Fibroblast of gingiva (primary cell): ENCODE measurements around the gene ATE1.
"Not testable (repeated sequence)": the region's sequence is repeated elsewhere in the genome, so short reads cannot be mapped to it uniquely, and the experiment has no call there.

ENCODE experiments used
- DNase-seq: peaks from one replicate; pipeline ENCODE4 v3.0.0-alpha.2; 2011; ENCODE audit warnings: low read depth

The ATE1 gene

GRCh38 chr10:121831777-121832176 lies 96.1 kb downstream of the ATE1 start:
- peak; percentile 4 for DNase-seq

GRCh38 chr10:121831237-121831636 lies 96.6 kb downstream of the ATE1 start:
- DNase-seq, result no peak

- no peak for DNase-seq
These were observed 97.7 kb downstream of the ATE1 start for GRCh38 chr10:121830101-121830500.

- no peak for DNase-seq
These were observed 99.8 kb downstream of the ATE1 start for GRCh38 chr10:121828045-121828444.

- DNase-seq, result not testable (repeated sequence)
These were observed 101.1 kb downstream of the ATE1 start for GRCh38 chr10:121826773-121827172.

GRCh38 chr10:121823993-121824463 lies 103.8 kb downstream of the ATE1 start:
- peak; percentile 32 for DNase-seq

- DNase-seq, result no peak
These were observed 105.1 kb downstream of the ATE1 start for GRCh38 chr10:121822724-121823123.

- no peak for DNase-seq
These were observed 105.7 kb downstream of the ATE1 start for GRCh38 chr10:121822180-121822579.

GRCh38 chr10:121819049-121819448 lies 108.8 kb downstream of the ATE1 start:
- no peak for DNase-seq

- no peak for DNase-seq
These were observed 109.2 kb downstream of the ATE1 start for GRCh38 chr10:121818599-121818998.

GRCh38 chr10:121816197-121816596 lies 111.6 kb downstream of the ATE1 start:
- no peak for DNase-seq

- no peak for DNase-seq
These were observed 114.0 kb downstream of the ATE1 start for GRCh38 chr10:121813857-121814256.

GRCh38 chr10:121813211-121813815 lies 114.5 kb downstream of the ATE1 start:
- DNase-seq, result no peak

GRCh38 chr10:121812031-121812430 lies 115.8 kb downstream of the ATE1 start:
- no peak for DNase-seq

GRCh38 chr10:121811386-121811785 lies 116.4 kb downstream of the ATE1 start:
- DNase-seq, result no peak

GRCh38 chr10:121808835-121809234 lies 119.0 kb downstream of the ATE1 start:
- no peak for DNase-seq

- peak; percentile 12 for DNase-seq
These were observed 123.4 kb downstream of the ATE1 start for GRCh38 chr10:121804460-121804859.

GRCh38 chr10:121803611-121804010 lies 124.2 kb downstream of the ATE1 start:
- no peak for DNase-seq

- DNase-seq, result no peak
These were observed 127.0 kb downstream of the ATE1 start for GRCh38 chr10:121800831-121801230.

GRCh38 chr10:121800146-121800545 lies 127.7 kb downstream of the ATE1 start:
- peak; percentile 60 for DNase-seq

GRCh38 chr10:121797490-121797889 lies 130.3 kb downstream of the ATE1 start:
- no peak for DNase-seq

- DNase-seq, result no peak
These were observed 131.5 kb downstream of the ATE1 start for GRCh38 chr10:121796342-121796741.

GRCh38 chr10:121792198-121792597 lies 135.6 kb downstream of the ATE1 start:
- DNase-seq, result no peak

- no peak for DNase-seq
These were observed 136.1 kb downstream of the ATE1 start for GRCh38 chr10:121791761-121792160.
